Measurements from ENCODE around the gene ZFP92.

The ZFP92 gene

GRCh38 chrX:153440556-153441135 is 29.4 kb downstream of the ZFP92 start:
- Histone ChIP-seq H3K36me3 (ENCODE audit: control insufficient read depth, insufficient read depth, low read length) (no peaks in the 10 kb centered on the region), H3K4me3 (ENCODE audit: extremely low read depth, insufficient read depth, low read length, poor library complexity, severe bottlenecking) (no peak overlapping the region), H3K9me3 (ENCODE audit: control insufficient read depth, low read length) (no peaks in the 10 kb centered on the region), H3K27ac (ENCODE audit: low read depth, low read length, severe bottlenecking) (no peak overlapping the region), H3K4me1 (ENCODE audit: control insufficient read depth, insufficient read depth, low read length, poor library complexity, severe bottlenecking) (no peaks in the 10 kb centered on the region)
- WGBS, 2 experiments (ENCODE audit: insufficient coverage in 2 of 2): 76 to 92% methylated on average over 4 to 6 of the region's 13 CpGs

GRCh38 chrX:153441296-153441695 is 30.0 kb downstream of the ZFP92 start:
- Histone ChIP-seq H3K4me3 (ENCODE audit: extremely low read depth, insufficient read depth, low read length, poor library complexity, severe bottlenecking) (no peak overlapping the region), H3K27ac (ENCODE audit: low read depth, low read length, severe bottlenecking) (no peak overlapping the region), H3K4me1 (ENCODE audit: control insufficient read depth, insufficient read depth, low read length, poor library complexity, severe bottlenecking) (no peaks in the 10 kb centered on the region), H3K9me3 (ENCODE audit: control insufficient read depth, low read length) (no peaks in the 10 kb centered on the region), H3K36me3 (ENCODE audit: control insufficient read depth, insufficient read depth, low read length) (no peaks in the 10 kb centered on the region)
- no CpG with 5 or more reads among the region's 7 CpGs for WGBS, 2 experiments (ENCODE audit: insufficient coverage in 2 of 2)

GRCh38 chrX:153441981-153442380 is 30.7 kb downstream of the ZFP92 start:
- H3K4me3 ChIP-seq (ENCODE audit: extremely low read depth, insufficient read depth, low read length, poor library complexity, severe bottlenecking): no peak overlapping the region
- no peaks in the 10 kb centered on the region for H3K4me1 ChIP-seq (ENCODE audit: control insufficient read depth, insufficient read depth, low read length, poor library complexity, severe bottlenecking)
- no peaks in the 10 kb centered on the region for H3K36me3 ChIP-seq (ENCODE audit: control insufficient read depth, insufficient read depth, low read length)
- 67 to 94% methylated on average over 1 to 6 of the region's 9 CpGs for WGBS, 2 experiments (ENCODE audit: insufficient coverage in 2 of 2)
- no peak overlapping the region for H3K27ac ChIP-seq (ENCODE audit: low read depth, low read length, severe bottlenecking)
- no peaks in the 10 kb centered on the region for H3K9me3 ChIP-seq (ENCODE audit: control insufficient read depth, low read length)

GRCh38 chrX:153442463-153442862 is 31.2 kb downstream of the ZFP92 start:
- H3K4me1 ChIP-seq (ENCODE audit: control insufficient read depth, insufficient read depth, low read length, poor library complexity, severe bottlenecking): no peaks in the 10 kb centered on the region
- H3K9me3 ChIP-seq (ENCODE audit: control insufficient read depth, low read length): no peaks in the 10 kb centered on the region
- H3K36me3 ChIP-seq (ENCODE audit: control insufficient read depth, insufficient read depth, low read length): no peaks in the 10 kb centered on the region
- no peak overlapping the region for H3K27ac ChIP-seq (ENCODE audit: low read depth, low read length, severe bottlenecking)
- no peak overlapping the region for H3K4me3 ChIP-seq (ENCODE audit: extremely low read depth, insufficient read depth, low read length, poor library complexity, severe bottlenecking)
- 84 to 97% methylated on average over 3 to 5 of the region's 5 CpGs for WGBS, 2 experiments (ENCODE audit: insufficient coverage in 2 of 2)

GRCh38 chrX:153443476-153444332 is 32.4 kb downstream of the ZFP92 start:
- Histone ChIP-seq H3K27ac (ENCODE audit: low read depth, low read length, severe bottlenecking) (no peak overlapping the region), H3K9me3 (ENCODE audit: control insufficient read depth, low read length) (no peaks in the 10 kb centered on the region), H3K4me3 (ENCODE audit: extremely low read depth, insufficient read depth, low read length, poor library complexity, severe bottlenecking) (no peak overlapping the region), H3K36me3 (ENCODE audit: control insufficient read depth, insufficient read depth, low read length) (no peaks in the 10 kb centered on the region), H3K4me1 (ENCODE audit: control insufficient read depth, insufficient read depth, low read length, poor library complexity, severe bottlenecking) (no peaks in the 10 kb centered on the region)
- 92% methylated on average over 4 to 9 of the region's 25 CpGs for WGBS, 2 experiments (ENCODE audit: insufficient coverage in 2 of 2)

- H3K4me1 ChIP-seq (ENCODE audit: control insufficient read depth, insufficient read depth, low read length, poor library complexity, severe bottlenecking): no peaks in the 10 kb centered on the region
Observed at GRCh38 chrX:153444333-153445011, 33.2 kb downstream of the ZFP92 start.

GRCh38 chrX:153445106-153445855 is 34.0 kb downstream of the ZFP92 start:
- Histone ChIP-seq H3K4me1 (ENCODE audit: control insufficient read depth, insufficient read depth, low read length, poor library complexity, severe bottlenecking) (no peaks in the 10 kb centered on the region), H3K9me3 (ENCODE audit: control insufficient read depth, low read length) (no peaks in the 10 kb centered on the region), H3K36me3 (ENCODE audit: control insufficient read depth, insufficient read depth, low read length) (no peaks in the 10 kb centered on the region), H3K4me3 (ENCODE audit: extremely low read depth, insufficient read depth, low read length, poor library complexity, severe bottlenecking) (no peak overlapping the region), H3K27ac (ENCODE audit: low read depth, low read length, severe bottlenecking) (no peak overlapping the region)
- WGBS, 2 experiments (ENCODE audit: insufficient coverage in 2 of 2): 95 to 96% methylated on average over 13 to 21 of the region's 35 CpGs

More at GRCh38 chrX:153444333-153445011, 33.2 kb downstream of the ZFP92 start:
- Histone ChIP-seq H3K9me3 (ENCODE audit: control insufficient read depth, low read length) (no peaks in the 10 kb centered on the region), H3K4me3 (ENCODE audit: extremely low read depth, insufficient read depth, low read length, poor library complexity, severe bottlenecking) (no peak overlapping the region), H3K36me3 (ENCODE audit: control insufficient read depth, insufficient read depth, low read length) (no peaks in the 10 kb centered on the region), H3K27ac (ENCODE audit: low read depth, low read length, severe bottlenecking) (no peak overlapping the region)
- WGBS, 2 experiments (ENCODE audit: insufficient coverage in 2 of 2): 89 to 95% methylated on average over 7 to 26 of the region's 37 CpGs

GRCh38 chrX:153445856-153446635 is 34.8 kb downstream of the ZFP92 start, which contains the start of gene TREX2:
Gene TREX2, minus strand, starts transcription at chrX:153446056. Its CDS starts 626 bp downstream, at chrX:153445430.
- WGBS, 2 experiments (ENCODE audit: insufficient coverage in 2 of 2): 92 to 97% methylated on average over 5 to 18 of the region's 30 CpGs
- Histone ChIP-seq H3K4me1 (ENCODE audit: control insufficient read depth, insufficient read depth, low read length, poor library complexity, severe bottlenecking) (no peaks in the 10 kb centered on the region), H3K4me3 (ENCODE audit: extremely low read depth, insufficient read depth, low read length, poor library complexity, severe bottlenecking) (no peak within 1 kb of the TSS), H3K27ac (ENCODE audit: low read depth, low read length, severe bottlenecking) (no peak within 1 kb of the TSS), H3K9me3 (ENCODE audit: control insufficient read depth, low read length) (no peaks in the 10 kb centered on the region), H3K36me3 (ENCODE audit: control insufficient read depth, insufficient read depth, low read length) (no peaks in the 10 kb centered on the region)

- 96 to 97% methylated on average over 6 to 8 of the region's 10 CpGs for WGBS, 2 experiments (ENCODE audit: insufficient coverage in 2 of 2)
- Histone ChIP-seq H3K9me3 (ENCODE audit: control insufficient read depth, low read length) (no peaks in the 10 kb centered on the region), H3K36me3 (ENCODE audit: control insufficient read depth, insufficient read depth, low read length) (no peaks in the 10 kb centered on the region), H3K27ac (ENCODE audit: low read depth, low read length, severe bottlenecking) (no peak overlapping the region), H3K4me1 (ENCODE audit: control insufficient read depth, insufficient read depth, low read length, poor library complexity, severe bottlenecking) (no peaks in the 10 kb centered on the region), H3K4me3 (ENCODE audit: extremely low read depth, insufficient read depth, low read length, poor library complexity, severe bottlenecking) (no peak overlapping the region)
Observed at GRCh38 chrX:153446636-153446936, 35.3 kb downstream of the ZFP92 start.
